GM18520 (cell line): ENCODE measurements around the gene ARMC10.
"Not testable (repeated sequence)": the region's sequence is repeated elsewhere in the genome, so short reads cannot be mapped to it uniquely, and the experiment has no call there.

Experiments
- ATAC-seq: cut with Tn5 transposase; IDR thresholded peaks from one replicate; pipeline ENCODE4 v1.9.1; 2021; ENCODE audit not compliant: unreplicated experiment

The ARMC10 gene

GRCh38 chr7:103121641-103122040, 46.7 kb downstream of the ARMC10 start:
- ATAC-seq = no peak

GRCh38 chr7:103123529-103123928, 48.6 kb downstream of the ARMC10 start:
- no peak for ATAC-seq

- no peak for ATAC-seq
Observed at GRCh38 chr7:103124429-103124979, 49.6 kb downstream of the ARMC10 start.

DNA sequence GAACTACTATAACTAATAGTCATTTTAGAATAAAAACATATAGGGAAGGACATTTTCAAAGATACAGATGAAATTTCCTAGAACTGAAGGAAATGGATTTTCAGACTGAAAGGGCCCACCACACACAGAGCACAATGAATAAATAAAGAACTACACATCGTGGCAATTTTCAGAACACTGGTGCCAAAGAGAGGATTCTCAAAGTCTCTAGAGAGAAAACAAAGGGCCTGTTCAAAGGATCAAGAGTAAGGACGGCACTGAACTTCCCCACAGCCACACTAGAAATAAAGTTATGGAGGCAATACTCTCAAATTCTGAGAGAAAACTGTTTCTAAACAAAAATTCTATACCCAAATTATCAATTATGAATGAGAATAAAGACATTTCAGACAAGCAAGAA, 52.1 kb downstream of the ARMC10 start:
- no peak for ATAC-seq

DNA sequence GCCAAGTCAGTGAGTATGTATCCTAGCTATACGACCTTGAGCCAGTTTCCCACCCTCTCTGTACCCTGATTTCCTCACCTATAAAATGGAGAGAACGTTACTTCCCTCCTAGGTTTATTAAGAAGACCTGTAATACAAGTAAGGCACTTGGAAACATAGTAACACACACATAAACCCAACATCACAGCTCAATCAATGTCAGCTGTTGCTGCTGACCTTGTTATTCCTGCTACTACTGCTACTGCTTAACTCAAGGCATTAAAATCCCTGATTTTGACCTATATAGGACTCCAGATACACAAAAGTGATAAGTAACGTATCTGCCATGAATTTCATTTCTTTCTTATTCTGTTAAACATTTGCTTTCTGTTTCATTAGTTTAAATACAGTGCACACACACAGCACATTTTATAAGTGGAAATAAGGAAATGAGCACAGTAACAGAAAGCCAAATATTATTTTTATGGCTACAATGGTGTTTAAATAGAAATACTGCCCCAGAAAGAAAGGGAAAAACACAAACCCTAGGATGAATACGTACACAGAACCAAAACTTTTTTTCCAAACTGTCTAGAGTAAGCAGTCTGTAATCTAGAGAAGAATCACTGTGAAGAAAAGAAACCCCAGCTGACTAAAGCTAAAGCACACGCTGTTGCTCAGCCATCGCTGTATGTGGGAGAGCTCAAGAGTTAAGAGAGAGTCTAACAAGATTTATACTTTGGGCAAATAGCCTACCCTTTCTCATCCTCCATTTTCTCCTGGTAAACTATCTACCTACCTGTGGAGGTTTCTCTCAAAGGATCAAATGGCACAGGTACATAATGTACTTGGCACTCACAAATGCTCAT, 55.0 kb downstream of the ARMC10 start:
- ATAC-seq = no peak

DNA sequence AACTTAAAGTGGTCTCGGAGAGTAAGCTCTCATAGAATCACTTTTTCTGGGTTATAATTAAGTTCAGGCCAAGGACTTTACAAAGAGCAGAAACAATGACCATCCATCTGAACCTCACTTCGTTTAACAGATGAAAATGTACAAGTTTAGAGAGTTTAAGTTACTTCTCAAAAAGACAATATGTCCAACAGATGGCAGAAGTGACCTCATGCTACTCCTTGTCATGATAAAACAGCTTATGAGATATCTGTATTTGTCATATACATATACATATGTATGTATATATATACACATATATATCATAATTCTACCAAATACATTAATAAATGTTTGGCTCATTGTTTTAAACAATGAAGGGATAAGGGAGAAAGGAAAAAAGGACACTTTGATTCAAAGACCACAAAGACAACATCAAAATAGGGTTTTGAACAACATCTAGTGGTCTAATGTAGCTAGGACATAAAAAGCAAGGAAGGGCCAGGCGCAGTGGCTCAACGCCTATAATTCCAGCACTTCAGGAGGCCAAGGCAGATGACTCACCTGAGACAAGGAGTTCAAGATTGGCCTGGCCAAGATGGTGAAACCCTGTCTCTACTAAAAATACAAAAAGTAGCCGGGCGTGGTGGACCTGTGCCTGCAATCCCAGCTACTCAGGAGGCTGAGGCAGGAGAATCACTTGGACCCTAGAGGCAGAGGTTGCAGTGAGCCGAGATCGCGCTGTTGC, 56.1 kb downstream of the ARMC10 start:
- no peak for ATAC-seq

- ATAC-seq = no peak
Observed at GRCh38 chr7:103132995-103133688, 58.2 kb downstream of the ARMC10 start.

DNA sequence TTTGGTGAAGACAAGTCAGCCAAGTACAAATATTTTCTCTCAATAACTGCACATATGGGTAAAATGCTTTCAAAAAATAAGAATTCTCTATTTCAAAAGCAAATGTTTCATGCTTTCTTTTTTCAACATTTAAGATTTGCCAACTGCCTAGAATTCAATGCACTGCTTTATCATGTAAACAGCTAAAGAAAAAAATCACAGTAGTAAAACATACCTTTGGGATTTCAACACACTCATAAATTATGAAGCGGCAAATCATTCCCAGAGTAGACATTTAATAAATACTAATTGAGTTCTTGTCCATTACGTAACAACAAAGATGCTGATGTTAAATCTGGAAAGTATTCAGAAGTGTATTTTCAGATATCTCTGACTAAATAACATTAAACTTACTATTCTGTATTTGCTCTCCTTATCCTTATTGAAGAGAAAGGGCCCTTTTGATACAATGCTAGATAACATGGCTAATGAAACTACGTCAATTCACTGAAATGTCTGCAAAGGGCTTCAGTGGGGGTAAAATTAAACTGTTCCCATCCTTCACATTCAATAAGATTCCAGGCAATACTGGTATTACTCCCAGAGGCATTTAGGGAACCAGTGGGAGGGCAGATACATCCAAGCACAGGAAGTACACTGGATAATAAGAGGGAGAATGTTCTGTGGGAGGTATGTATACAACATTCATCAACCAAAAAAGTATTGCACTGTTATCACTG, 60.1 kb downstream of the ARMC10 start:
- no peak for ATAC-seq

DNA sequence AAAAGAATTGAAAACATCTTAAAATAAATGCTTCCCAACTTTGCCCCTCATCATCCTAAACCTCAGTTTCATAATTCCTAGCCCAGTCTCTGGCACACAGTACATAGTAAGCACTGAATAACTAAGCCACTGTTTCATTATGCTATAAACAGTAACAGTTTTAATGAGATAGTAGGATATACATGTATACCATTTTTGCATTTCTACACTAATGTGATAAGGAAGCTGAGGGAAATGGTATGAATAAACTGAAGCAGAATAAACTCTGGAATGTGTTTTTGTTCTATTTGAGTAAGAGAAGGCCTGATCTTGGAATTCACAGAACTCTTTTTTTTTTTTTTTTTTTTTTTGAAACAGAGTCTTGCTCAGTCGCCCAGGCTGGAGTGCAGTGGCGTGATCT, 65.1 kb downstream of the ARMC10 start:
- no peak for ATAC-seq

DNA sequence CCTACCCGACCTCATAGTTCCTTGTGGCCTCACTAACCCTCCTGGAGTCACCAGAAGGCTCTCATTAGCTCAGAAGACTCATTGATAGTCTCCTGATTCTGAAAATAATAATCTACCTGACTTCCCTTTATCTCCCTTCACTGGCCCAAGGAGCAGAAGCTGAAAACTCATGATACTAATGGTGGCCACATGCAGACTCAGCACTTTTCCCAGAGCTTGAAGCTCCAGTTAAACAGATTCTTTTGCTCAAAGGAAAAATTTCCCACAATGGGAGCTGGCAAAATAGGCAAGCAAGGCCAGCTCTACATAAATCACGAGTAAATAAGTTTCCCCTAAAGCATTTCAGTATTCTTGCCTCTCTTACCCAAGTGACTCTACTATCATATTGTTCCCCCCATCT, 65.7 kb downstream of the ARMC10 start:
- no peak for ATAC-seq

- no peak for ATAC-seq
Observed at GRCh38 chr7:103141753-103142404, 66.9 kb downstream of the ARMC10 start.

DNA sequence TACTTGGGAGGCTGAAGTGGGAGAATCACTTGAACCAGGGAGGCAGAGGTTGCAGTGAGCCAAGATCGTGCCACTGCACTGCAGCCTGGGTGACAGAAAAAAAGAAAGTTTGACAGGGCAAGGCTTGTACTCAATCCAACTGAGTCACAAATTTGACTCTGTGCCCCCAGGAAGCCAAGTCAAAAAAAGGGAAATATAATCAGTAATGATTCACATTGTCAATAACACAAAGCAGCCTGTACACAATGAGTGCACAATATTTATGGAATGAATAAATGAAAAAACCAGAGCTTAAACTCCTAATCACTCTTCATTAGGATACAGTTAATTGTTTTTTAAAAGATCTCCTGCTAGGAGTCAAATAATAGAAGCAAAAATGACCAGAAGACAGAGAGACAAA, 67.6 kb downstream of the ARMC10 start:
- ATAC-seq = no peak

- no peak for ATAC-seq
Observed at GRCh38 chr7:103143868-103144267, 68.9 kb downstream of the ARMC10 start.

- not testable (repeated sequence) for ATAC-seq
Observed at GRCh38 chr7:103144754-103145153, 69.8 kb downstream of the ARMC10 start.

- ATAC-seq = no peak
Observed at GRCh38 chr7:103148131-103148993, 73.4 kb downstream of the ARMC10 start.
